Mammary epithelial cell (primary cell): ENCODE data around the gene NKD1.

ENCODE experiments used
- CTCF ChIP-seq, 2 donors: IDR thresholded peaks in 1 of 2; conservative IDR thresholded peaks in 1 of 2; 2 replicates each; pipeline ENCODE4 v1.5.1; 2011 to 2012; ENCODE audit warnings: inconsistent platforms in 2 of 2, low read length in 2 of 2, mild to moderate bottlenecking in 2 of 2, control low read depth in 1 of 2, low read depth in 1 of 2; ENCODE audit not compliant: insufficient read depth in 1 of 2; ENCODE audit errors: extremely low read depth in 1 of 2
- EZH2 ChIP-seq: IDR thresholded peaks from 2 replicates; pipeline ENCODE4 v1.6.1; 2012; ENCODE audit warnings: low read length, inconsistent platforms, borderline replicate concordance

GRCh38 chr16:50539822-50540710 is 8.1 kb upstream of the NKD1 start:
- TF ChIP-seq EZH2 (no peak), CTCF (conservative IDR thresholded peaks at IDR 0.05 in 1 of 2, IDR thresholded peaks at IDR 0.05 in 1 of 2; ENCODE audit: extremely low read depth in 1 of 2, insufficient read depth in 1 of 2, low read depth in 1 of 2, low read length in 2 of 2) (no peak)
